IPS-11a (cell line): ENCODE measurements around the gene LSAMP.
"Not testable (repeated sequence)": the region's sequence is repeated elsewhere in the genome, so short reads cannot be mapped to it uniquely, and the experiment has no call there.

Experiments
- H3K4me3 ChIP-seq: one replicate; pipeline ENCODE4 v1.5.1; 2013; ENCODE audit warnings: low read depth, low read length, control low read depth

Gene LSAMP

DNA sequence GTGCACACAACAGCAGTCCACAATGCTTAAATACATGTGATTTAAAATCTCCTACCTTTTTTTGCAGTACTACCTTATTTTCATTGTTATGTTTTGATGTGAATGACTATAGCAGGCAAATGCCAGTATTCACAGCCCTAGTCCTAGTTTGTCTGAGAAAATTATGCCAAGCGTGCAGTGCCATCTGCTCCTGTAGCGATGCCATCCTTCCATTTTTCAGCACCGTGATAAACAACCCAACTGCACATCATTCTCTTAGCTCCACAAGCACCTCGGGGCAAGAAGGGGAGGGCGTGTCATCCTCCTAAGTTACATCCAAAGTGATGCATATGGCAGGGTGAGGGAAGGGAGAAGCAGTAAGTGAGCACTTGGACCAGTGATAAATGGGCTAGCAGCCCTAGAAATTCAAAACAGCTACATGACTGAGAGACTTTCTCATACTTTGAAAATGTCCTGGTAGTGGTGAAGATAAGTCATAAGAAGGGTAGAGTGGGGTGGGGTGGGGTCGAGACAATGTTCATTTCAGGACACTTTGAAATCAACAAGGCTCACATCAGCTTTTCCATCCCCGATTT lies 198.8 kb downstream of the LSAMP start:
- no peak overlapping the region for H3K4me3 ChIP-seq

DNA sequence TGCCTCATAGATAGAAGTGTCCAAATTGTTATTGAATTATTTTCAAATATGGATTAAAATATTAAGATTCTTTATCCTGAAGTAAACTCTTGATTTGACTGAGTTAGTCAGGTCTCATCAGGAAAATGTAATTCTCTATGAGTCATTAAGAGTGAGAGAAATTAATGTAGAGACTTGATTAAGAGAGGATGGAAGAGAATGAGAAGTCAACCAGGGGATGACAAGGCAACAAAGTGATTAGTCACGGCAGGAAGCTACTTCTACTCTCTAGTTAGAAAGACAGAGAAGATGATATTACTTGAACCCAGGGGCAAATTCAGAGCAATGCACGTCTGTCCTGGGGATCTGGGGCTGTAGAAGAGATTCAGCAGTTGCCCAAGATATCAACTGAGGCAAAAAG lies 202.5 kb downstream of the LSAMP start:
- H3K4me3 ChIP-seq: no peak overlapping the region

DNA sequence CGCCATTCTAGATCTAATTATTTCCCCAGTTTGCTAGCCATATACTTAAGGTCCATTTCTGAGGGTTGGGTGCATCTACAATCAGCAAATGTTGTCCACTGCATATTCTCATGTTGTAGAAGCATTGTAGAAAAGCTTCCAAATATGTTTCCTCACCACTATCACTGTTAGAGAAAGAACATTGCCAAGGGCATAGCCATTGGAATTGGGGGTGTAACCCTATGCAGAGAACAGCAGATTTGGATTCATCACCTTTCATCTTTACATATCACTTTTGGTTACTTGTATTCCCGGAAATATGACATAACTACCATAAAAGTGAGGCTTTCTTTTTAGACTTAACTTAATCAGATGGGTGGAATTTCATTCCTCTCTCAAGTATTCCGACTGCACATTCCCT lies 203.6 kb downstream of the LSAMP start:
- no peak overlapping the region for H3K4me3 ChIP-seq

GRCh38 chr3:116240261-116240660 lies 205.0 kb downstream of the LSAMP start:
- no peak overlapping the region for H3K4me3 ChIP-seq

- no peak overlapping the region for H3K4me3 ChIP-seq
Observed at GRCh38 chr3:116238846-116239565, 206.3 kb downstream of the LSAMP start.

DNA sequence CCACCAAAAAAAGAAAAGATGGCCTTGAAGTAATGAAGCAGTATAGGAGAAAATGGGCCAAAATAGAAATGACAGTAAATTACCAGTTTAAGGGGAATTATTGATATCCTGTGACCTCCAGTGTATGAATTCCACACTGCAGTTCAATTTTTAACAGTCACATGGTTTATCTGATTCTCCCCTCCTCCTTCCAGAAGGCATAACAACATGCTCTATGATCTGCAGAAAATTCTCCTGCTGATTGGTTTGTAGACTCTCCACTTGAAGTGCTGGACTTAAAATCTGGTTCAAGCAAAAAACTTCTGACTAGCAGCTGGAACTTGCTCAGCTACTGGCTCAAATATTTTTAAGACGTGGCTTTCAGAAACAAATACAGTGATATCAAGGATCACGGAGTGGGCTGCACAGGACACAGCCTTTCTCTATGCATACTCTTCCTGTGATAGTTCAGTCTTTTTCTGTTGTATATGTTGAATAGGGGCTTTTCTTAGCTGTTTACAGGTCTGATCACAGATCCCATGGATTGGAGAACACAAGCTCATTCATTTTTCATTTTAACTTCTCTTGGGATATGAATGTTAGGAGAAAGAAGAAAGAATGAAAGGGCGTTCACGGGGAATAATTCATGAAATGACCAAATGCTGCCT lies 211.5 kb downstream of the LSAMP start:
- no peak overlapping the region for H3K4me3 ChIP-seq

DNA sequence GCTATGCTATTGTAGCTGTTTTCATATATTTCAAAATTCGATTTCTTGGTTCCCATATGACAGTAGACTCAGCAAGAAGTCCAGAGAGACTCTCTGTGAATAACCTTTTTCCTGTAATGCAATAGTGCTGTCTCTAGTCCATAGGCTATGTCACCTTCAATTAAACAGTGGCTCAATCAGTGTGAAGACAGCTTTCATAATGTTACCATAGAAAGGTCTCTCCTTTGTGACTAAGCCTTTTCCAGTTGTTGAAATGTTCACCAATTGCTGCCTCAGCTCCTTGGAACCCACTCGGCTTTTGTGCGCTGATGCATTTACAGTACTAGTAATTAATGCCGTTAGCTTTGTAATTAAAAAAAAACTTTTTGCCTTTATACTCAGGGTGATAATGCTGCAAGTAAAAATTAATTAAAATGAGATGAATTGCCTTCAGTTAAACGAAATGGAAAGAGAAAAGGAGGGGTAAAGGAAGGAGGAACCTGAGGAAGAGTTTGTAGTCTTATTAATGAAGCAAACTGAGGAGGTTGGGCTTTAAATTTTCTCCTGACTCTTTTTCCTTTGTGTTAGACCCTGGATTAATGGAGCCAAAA lies 214.8 kb downstream of the LSAMP start:
- no peak overlapping the region for H3K4me3 ChIP-seq

- no peak overlapping the region for H3K4me3 ChIP-seq
Observed at GRCh38 chr3:116226266-116226665, 219.0 kb downstream of the LSAMP start.

DNA sequence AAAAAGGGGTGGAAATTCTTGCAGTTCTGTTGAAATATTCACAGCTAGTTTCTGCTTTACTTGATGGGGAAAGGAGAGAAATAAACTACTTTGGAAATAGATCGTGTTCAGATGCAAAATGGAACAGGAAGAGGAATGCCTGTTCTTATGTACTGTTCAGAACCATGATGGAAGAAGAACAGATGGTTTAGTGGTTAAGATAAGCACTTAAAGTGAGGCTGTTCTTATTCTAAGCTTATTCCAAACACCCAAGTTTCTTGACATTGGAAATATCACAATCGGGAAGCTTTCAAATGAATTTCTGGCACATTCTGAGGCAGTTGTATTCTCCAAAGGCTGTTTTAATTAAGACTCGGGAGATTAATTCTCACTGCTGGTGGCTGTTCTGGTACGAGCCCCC lies 228.5 kb downstream of the LSAMP start:
- no peak overlapping the region for H3K4me3 ChIP-seq

DNA sequence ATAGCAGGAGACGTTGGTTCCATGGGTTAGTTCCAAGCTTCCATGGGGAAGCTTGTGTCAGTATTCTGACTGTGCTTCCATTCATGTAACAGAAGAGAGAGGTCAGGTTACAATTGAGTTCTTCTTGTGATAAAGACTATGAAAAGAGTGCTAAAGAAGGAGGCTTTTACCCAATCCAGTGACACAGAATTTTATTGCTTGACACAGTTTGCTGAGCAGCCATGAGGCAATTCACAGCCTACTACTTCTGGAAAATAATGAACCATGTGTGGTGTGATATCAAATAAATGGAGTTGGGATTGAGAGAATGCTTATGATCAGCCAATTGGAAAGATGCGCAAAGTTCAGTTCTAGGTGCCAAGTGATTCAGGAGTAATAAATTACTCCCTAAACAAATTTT lies 233.4 kb downstream of the LSAMP start:
- no peak overlapping the region for H3K4me3 ChIP-seq

GRCh38 chr3:116208830-116209229 lies 236.5 kb downstream of the LSAMP start:
- H3K4me3 ChIP-seq: not testable (repeated sequence)

DNA sequence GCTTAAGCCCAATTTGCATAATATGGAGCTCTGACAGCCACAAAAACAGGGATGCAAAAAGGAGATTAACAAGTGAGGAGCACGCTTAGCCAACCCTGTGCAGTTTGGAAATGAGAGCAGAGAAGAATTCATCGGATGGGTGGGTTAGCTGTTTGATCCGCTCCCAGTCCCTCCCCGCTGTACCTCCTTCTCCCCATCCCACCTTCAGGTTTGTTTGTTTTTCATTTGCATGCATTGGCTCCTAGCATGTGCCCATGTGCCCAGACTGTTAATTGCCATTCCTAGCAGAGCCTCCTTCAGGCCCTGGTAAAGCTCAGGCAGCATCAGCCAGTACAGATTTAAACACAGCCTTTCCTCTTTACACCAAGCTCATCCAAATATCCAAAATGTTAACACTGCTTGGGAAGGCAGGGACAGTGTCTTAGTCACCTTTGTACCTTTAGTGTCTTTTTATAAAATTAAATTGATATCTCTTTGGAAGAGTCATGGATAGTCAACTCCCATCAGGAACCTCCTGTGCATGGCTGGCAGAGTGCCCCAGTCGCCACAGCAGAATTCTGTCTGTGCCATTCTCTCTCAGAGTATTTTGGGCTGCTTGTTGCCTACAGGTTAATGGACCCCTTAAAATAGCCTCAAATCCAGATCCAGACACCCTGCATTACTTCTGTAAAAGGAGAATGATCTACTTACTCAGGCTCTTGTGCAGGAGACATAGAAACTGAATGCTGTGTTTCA lies 244.2 kb downstream of the LSAMP start:
- no peak overlapping the region for H3K4me3 ChIP-seq

GRCh38 chr3:116199063-116199462 lies 246.2 kb downstream of the LSAMP start:
- no peak overlapping the region for H3K4me3 ChIP-seq

- no peak overlapping the region for H3K4me3 ChIP-seq
Observed at GRCh38 chr3:116198087-116198486, 247.2 kb downstream of the LSAMP start.

GRCh38 chr3:116192464-116192863 lies 252.8 kb downstream of the LSAMP start:
- H3K4me3 ChIP-seq: no peak overlapping the region

DNA sequence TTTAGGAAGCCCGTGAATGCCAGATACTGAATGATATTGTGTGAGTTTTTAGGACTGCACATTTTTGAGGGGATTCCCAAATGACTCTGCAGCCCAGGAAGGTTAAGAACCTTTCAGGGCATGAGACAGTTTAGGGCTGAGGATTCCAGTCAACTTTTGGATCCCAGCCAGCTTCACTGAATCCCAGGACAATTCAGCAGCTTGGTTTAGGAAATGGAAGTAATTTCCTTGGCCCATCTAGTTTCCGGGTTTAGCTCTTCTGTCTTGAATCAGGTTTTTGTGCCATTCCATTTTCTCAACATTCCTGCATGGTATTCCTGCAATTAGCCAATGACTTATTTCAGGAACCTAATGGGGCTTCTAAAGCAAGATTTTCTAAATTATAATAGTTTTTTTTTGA lies 253.9 kb downstream of the LSAMP start:
- no peak overlapping the region for H3K4me3 ChIP-seq

GRCh38 chr3:116190095-116190494 lies 255.2 kb downstream of the LSAMP start:
- no peak overlapping the region for H3K4me3 ChIP-seq

- no peak overlapping the region for H3K4me3 ChIP-seq
Observed at GRCh38 chr3:116188231-116188785, 257.0 kb downstream of the LSAMP start.

GRCh38 chr3:116186049-116186448 lies 259.2 kb downstream of the LSAMP start:
- H3K4me3 ChIP-seq: no peak overlapping the region

GRCh38 chr3:116181159-116181558 lies 264.1 kb downstream of the LSAMP start:
- no peak overlapping the region for H3K4me3 ChIP-seq

DNA sequence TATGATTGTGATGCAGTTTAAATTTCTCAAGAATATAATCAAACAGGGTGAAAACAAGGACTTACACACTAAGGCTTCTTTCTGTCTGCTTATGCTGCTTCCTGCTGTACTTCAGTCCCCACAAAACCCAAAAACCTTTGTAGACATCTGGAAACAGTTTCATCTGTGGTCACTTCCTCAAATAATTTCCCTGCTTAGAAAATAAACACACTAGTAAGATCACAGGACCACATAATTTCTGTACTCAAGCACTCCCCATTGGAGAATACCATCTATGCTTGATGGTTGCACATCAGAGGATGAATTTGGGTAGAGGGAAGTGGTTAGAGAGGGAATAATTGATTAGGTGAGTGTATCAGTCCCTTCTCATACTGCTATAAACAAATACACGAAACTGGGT lies 266.2 kb downstream of the LSAMP start:
- H3K4me3 ChIP-seq: no peak overlapping the region
